ENCODE data around the gene SLC45A3. TPM values are rescaled to one million over a fixed set of nuclear protein-coding genes. Genes with fewer than 3 reads are reported as not detected.

SLC45A3 gene
- total RNA-seq, 2 experiments from 2014 or later = 0.11 TPM; not detected in 1

- Mint-ChIP-seq H3K4me3 (peak overlapping the region; percentile 76), H3K27me3 (peaks cover 16% of the 10 kb centered on the region), H3K9me3 (no peaks in the 10 kb centered on the region), H3K27ac (no peak overlapping the region), H3K4me1 (ENCODE audit: low read depth) (peaks cover 13% of the 10 kb centered on the region), H3K36me3 (ENCODE audit: low read depth) (no peaks in the 10 kb centered on the region)
- TF ChIP-seq CTCF (IDR thresholded peaks at IDR 0.05) = no peak
- Histone ChIP-seq H3K36me3 (ENCODE audit: insufficient read depth, low read length) (no peaks in the 10 kb centered on the region), H3K4me1 (ENCODE audit: insufficient read depth, low read length) (peaks cover 12% of the 10 kb centered on the region), H3K27me3 (ENCODE audit: control insufficient read depth in 1 of 2, insufficient read depth in 2 of 2, low read length in 2 of 2) (peaks cover 0 to 3% of the 10 kb centered on the region in 2 experiments), H3K4me3 (ENCODE audit: low read length) (no peak overlapping the region), H3K27ac (ENCODE audit: low read depth in 1 of 2, low read length in 2 of 2) (no peak overlapping the region), H3K9me3 (ENCODE audit: control insufficient read depth in 1 of 2, insufficient read depth in 1 of 2, low read length in 2 of 2) (peaks cover 0 to 6% of the 10 kb centered on the region in 2 experiments)
- ChIA-PET POLR2A (interaction anchor here (1.3 kb wide), 1 partner anchor 68 kb away, joined by 3 read pairs; the partner anchor contains the start of gene NUCKS1), CTCF (interaction anchor here (0.7 to 2.1 kb wide), 2 partner anchors 24 to 89 kb away, joined by 3 to 6 read pairs; no protein-coding TSS in a partner anchor)
- no peak for ATAC-seq (ENCODE audit: poor library complexity)
- intact Hi-C loops (cut with DNase I, micrococcal nuclease) = no loop called here
- DNase-seq = no peak
Observed at GRCh38 chr1:205681364-205681763, 1.1 kb upstream of the SLC45A3 start.

- H3K4me1 ChIP-seq (ENCODE audit: insufficient read depth, low read length) = peaks cover 12% of the 10 kb centered on the region
- no peak overlapping the region for H3K4me3 ChIP-seq (ENCODE audit: low read length)
- Mint-ChIP-seq H3K27ac (no peak overlapping the region), H3K36me3 (ENCODE audit: low read depth) (no peaks in the 10 kb centered on the region), H3K27me3 (peaks cover 29% of the 10 kb centered on the region), H3K4me1 (ENCODE audit: low read depth) (peaks cover 13% of the 10 kb centered on the region), H3K4me3 (peak overlapping the region; percentile 80), H3K9me3 (no peaks in the 10 kb centered on the region)
- H3K9me3 ChIP-seq (ENCODE audit: control insufficient read depth in 1 of 2, insufficient read depth in 1 of 2, low read length in 2 of 2) = peaks cover 0 to 6% of the 10 kb centered on the region in 2 experiments
- no peak for TF ChIP-seq CTCF (IDR thresholded peaks at IDR 0.05)
- H3K36me3 ChIP-seq (ENCODE audit: insufficient read depth, low read length) = no peaks in the 10 kb centered on the region
- ATAC-seq (ENCODE audit: poor library complexity) (no peak), DNase-seq (no peak)
- ChIA-PET CTCF (interaction anchor here (0.5 to 1.9 kb wide), 3 partner anchors 20 to 299 kb away, joined by 3 to 5 read pairs (median 4); no protein-coding TSS in a partner anchor), POLR2A (no interaction called here)
- intact Hi-C loops (cut with DNase I, micrococcal nuclease) = no loop called here
- peaks cover 0 to 3% of the 10 kb centered on the region in 2 experiments for H3K27me3 ChIP-seq (ENCODE audit: control insufficient read depth in 1 of 2, insufficient read depth in 2 of 2, low read length in 2 of 2)
- no peak overlapping the region for H3K27ac ChIP-seq (ENCODE audit: low read depth in 1 of 2, low read length in 2 of 2)
Observed at GRCh38 chr1:205678286-205679111, 1.8 kb downstream of the SLC45A3 start.

- CTCF ChIA-PET = interaction anchor here (1.4 to 1.9 kb wide), 3 partner anchors 19 to 300 kb away, joined by 4 to 5 read pairs (median 4); no protein-coding TSS in a partner anchor
- H3K27ac ChIP-seq (ENCODE audit: low read depth in 1 of 2, low read length in 2 of 2) = no peak overlapping the region
- H3K27ac Mint-ChIP-seq = no peak overlapping the region
Observed at GRCh38 chr1:205677167-205677566, 3.1 kb downstream of the SLC45A3 start.

More at GRCh38 chr1:205677167-205677566, 3.1 kb downstream of the SLC45A3 start:
- Mint-ChIP-seq H3K9me3 (no peaks in the 10 kb centered on the region), H3K27me3 (peaks cover 33% of the 10 kb centered on the region), H3K4me3 (no peak overlapping the region), H3K4me1 (ENCODE audit: low read depth) (peaks cover 13% of the 10 kb centered on the region), H3K36me3 (ENCODE audit: low read depth) (no peaks in the 10 kb centered on the region)
- TF ChIP-seq CTCF (IDR thresholded peaks at IDR 0.05) = no peak
- intact Hi-C loops (cut with DNase I, micrococcal nuclease) = no loop called here
- ATAC-seq (ENCODE audit: poor library complexity) (no peak), DNase-seq (no peak)
- peaks cover 0 to 6% of the 10 kb centered on the region in 2 experiments for H3K9me3 ChIP-seq (ENCODE audit: control insufficient read depth in 1 of 2, insufficient read depth in 1 of 2, low read length in 2 of 2)
- no peak overlapping the region for H3K4me3 ChIP-seq (ENCODE audit: low read length)
- H3K36me3 ChIP-seq (ENCODE audit: insufficient read depth, low read length) = no peaks in the 10 kb centered on the region
- peaks cover 0 to 3% of the 10 kb centered on the region in 2 experiments for H3K27me3 ChIP-seq (ENCODE audit: control insufficient read depth in 1 of 2, insufficient read depth in 2 of 2, low read length in 2 of 2)
- POLR2A ChIA-PET = no interaction called here
- peaks cover 12% of the 10 kb centered on the region for H3K4me1 ChIP-seq (ENCODE audit: insufficient read depth, low read length)

Measured in CD4-positive, alpha-beta T cell (primary cell).